Kidney (tissue), 14 donors: ENCODE measurements around the gene ATP12A. TPM values are rescaled to one million over a fixed set of nuclear protein-coding genes. Genes with fewer than 3 reads are reported as not detected.
A peak's percentile ranks its signal among the peaks of the same experiment; 100 is the strongest.

Experiments
- DNase-seq, 5 donors: peaks; one replicate each; pipeline ENCODE4 v3.0.0-alpha.2; 2013 to 2020
- FAIRE-seq: peaks from 2 replicates; lab custom pipeline; 2012; peaks lifted over from hg19 to GRCh38; lab: Jason Lieb, UNC
- H3K27ac ChIP-seq, 2 donors: one replicate each; pipeline ENCODE4 v1.7.0; 2013; ENCODE audit warnings: low read depth in 2 of 2, low read length in 2 of 2, inconsistent platforms in 1 of 2
- H3K27me3 ChIP-seq: one replicate; pipeline ENCODE4 v1.7.1; 2013; ENCODE audit warnings: low read length, inconsistent platforms; ENCODE audit not compliant: control insufficient read depth, insufficient read depth
- H3K36me3 ChIP-seq, 3 donors: one replicate each; pipeline versions ENCODE4 v1.7.0 to v1.7.1; 2013; ENCODE audit warnings: low read length in 3 of 3, control low read depth in 1 of 3, inconsistent platforms in 1 of 3; ENCODE audit not compliant: insufficient read depth in 3 of 3, control insufficient read depth in 2 of 3
- H3K4me1 ChIP-seq, 3 donors: one replicate each; pipeline versions ENCODE4 v1.7.0 to v1.7.1; 2013; ENCODE audit warnings: low read length in 3 of 3, inconsistent platforms in 1 of 3, low read depth in 1 of 3; ENCODE audit not compliant: control insufficient read depth in 2 of 3, insufficient read depth in 2 of 3
- H3K4me3 ChIP-seq, 3 donors: one replicate each; pipeline versions ENCODE4 v1.7.0 to v1.8.1; 2013; ENCODE audit warnings: low read length in 3 of 3, control low read depth in 1 of 3, inconsistent platforms in 1 of 3
- H3K9ac ChIP-seq, 3 donors: one replicate each; pipeline versions ENCODE4 v1.7.0 to v1.7.1; 2013; ENCODE audit warnings: low read length in 3 of 3, control low read depth in 1 of 3, inconsistent platforms in 1 of 3
- H3K9me3 ChIP-seq, 3 donors: one replicate each; pipeline versions ENCODE4 v1.7.0 to v1.7.1; 2013; ENCODE audit warnings: low read length in 3 of 3, control low read depth in 1 of 3, inconsistent platforms in 1 of 3; ENCODE audit not compliant: control insufficient read depth in 2 of 3, insufficient read depth in 1 of 3
- intact Hi-C: fragments of 100-400 bp; cut with DNase I; formaldehyde crosslinking; loops from one replicate; pipeline ENCODE4 v1.11.1; 2022
- polyA plus RNA-seq: library from polyadenylated mRNA; stranded (reverse); fragments of 350-450 nt; fragmentation: Illumina TruSeq; extraction: RNeasy Lipid Tissue Mini Kit (QIAGEN cat#74804); gene quantifications from one replicate; pipeline ENCODE4 v1.2.3, GENCODE V29; 2014; ENCODE audit warnings: low read depth, low replicate concordance; ENCODE audit not compliant: insufficient read depth
- total RNA-seq: library from RNA; stranded (reverse); fragmentation: NEBNext Ultra II Directional; extraction: Animal tissue kit (Norgen Biotek cat#: 25700); gene quantifications from one replicate; pipeline ENCODE4 v1.2.1, GENCODE V29; 2021
- TF ChIP-seq, protein P1 (sequence below): IDR thresholded peaks from 3 replicates; pipeline ENCODE4 v1.5.1; 2012; ENCODE audit warnings: mild to moderate bottlenecking, moderate library complexity, borderline replicate concordance; ENCODE audit not compliant: insufficient read depth; ENCODE audit errors: extremely low read depth
- donor health status: control.
- donor health status: control.
- donor health status: control.
- donor health status: control.
- donor health status: control.
- donor health status: DM: yes; HTN: yes; CAD: no.
- donor health status: Normal renal cell carcinoma (clear cell type).

The ATP12A gene
- total and polyA plus RNA-seq, 2 donors from 2014 or later: 0.22 to 6.5 TPM

DNA sequence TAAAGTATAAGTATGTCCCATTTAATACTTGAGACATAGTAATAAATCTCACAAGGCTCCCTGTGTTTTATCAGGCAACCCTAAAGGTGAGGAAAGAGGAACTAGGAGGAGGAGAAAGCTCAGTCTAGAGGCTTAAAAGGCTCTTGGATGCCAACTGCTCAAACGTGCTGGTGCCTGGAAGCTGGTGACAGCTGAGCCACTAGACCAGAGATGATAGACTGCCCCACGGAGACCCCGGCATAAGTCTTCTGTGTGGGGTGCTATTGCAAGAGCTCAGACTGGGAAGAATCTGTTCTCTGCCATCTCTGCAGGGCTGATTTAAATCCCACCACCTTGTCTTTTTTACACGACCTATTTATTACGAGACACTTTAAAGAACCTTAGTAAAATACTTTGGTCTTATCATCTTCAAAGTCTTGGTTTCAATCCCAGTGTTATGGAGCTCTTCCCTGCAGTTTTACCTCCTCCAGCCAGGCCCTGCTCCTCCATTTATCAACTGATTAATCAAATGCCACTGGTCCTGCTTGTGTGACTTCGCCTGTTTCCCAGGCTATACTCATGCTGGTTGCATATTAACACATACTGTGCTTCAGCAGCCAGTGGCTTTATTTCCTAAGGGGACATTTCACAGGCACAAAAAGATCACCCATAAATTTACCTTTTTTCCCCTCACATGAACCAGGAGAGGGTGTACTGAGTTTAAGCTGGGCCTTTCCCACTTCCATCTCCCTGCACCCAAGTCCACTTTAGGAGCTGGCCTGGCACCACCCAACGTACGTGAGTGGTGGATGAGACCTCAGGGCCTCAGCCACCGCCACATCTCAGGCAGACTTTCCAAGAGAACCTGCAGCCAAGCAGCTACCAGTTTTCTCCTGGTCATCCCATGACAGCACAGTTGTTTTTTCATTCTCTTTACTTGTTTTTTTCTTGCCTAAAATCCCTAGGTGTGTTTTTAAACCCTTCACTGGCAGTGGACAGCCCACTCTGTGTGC is 7.8 kb upstream of the ATP12A start:
- Histone ChIP-seq H3K4me1 (peaks cover 0 to 6% (median 0%) of the 10 kb centered on the region in 3 donors), H3K9ac (no peak overlapping the region), H3K27ac (peak overlapping the region in 1 of 2 donors; percentile 47), H3K27me3 (no peaks in the 10 kb centered on the region), H3K36me3 (no peaks in the 10 kb centered on the region), H3K9me3 (no peaks in the 10 kb centered on the region), H3K4me3 (no peak overlapping the region)
- peak in 4 of 5 donors; percentile 61 to 77 (median 72) for DNase-seq
- TF ChIP-seq, protein P1, sequence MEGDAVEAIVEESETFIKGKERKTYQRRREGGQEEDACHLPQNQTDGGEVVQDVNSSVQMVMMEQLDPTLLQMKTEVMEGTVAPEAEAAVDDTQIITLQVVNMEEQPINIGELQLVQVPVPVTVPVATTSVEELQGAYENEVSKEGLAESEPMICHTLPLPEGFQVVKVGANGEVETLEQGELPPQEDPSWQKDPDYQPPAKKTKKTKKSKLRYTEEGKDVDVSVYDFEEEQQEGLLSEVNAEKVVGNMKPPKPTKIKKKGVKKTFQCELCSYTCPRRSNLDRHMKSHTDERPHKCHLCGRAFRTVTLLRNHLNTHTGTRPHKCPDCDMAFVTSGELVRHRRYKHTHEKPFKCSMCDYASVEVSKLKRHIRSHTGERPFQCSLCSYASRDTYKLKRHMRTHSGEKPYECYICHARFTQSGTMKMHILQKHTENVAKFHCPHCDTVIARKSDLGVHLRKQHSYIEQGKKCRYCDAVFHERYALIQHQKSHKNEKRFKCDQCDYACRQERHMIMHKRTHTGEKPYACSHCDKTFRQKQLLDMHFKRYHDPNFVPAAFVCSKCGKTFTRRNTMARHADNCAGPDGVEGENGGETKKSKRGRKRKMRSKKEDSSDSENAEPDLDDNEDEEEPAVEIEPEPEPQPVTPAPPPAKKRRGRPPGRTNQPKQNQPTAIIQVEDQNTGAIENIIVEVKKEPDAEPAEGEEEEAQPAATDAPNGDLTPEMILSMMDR: no peak
- no peak for FAIRE-seq
- intact Hi-C loops: no loop called here

DNA sequence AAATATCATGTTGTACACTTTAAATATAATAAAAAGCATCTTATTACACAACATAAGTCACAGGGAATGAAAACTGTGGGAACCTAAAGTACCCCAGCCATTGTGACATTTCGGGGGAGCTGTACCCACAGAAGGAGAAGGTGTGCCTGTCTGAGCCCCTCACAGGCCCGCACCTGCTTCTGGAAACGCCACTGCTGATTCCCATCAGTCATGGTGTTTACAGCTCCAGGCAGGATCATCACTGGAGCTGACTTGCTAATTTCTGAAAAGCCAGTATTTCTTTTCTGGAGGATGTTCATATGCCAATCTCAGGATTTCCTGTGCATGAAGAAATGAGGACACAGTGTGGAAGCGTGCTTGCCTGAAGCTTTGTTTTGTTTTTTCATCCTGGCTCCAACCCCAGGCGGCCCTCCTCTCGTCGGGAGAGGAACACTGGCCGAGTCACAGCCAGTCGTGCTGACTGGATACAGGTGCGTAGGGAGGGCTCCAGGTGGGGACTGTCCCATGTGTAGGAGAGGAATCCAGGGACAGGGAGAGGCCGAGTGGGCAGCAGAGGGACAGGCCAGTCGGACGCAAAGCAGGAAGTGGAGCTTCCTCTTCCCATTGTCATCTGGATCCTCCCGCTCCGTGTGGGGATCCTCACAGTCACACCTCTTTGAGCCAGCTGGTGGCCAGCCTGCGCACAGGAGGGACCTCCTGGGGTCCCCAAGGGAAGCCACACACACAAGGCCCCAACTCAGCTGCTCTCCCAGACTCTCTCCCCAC is 4.2 kb upstream of the ATP12A start:
- Histone ChIP-seq H3K4me3 (no peak overlapping the region), H3K36me3 (no peaks in the 10 kb centered on the region), H3K9me3 (no peaks in the 10 kb centered on the region), H3K27me3 (no peaks in the 10 kb centered on the region), H3K27ac (no peak overlapping the region), H3K4me1 (peaks cover 0 to 11% (median 0%) of the 10 kb centered on the region in 3 donors), H3K9ac (no peak overlapping the region)
- DNase-seq (no peak), FAIRE-seq (no peak)
- intact Hi-C loops: no loop called here
- TF ChIP-seq, protein P1: no peak

DNA sequence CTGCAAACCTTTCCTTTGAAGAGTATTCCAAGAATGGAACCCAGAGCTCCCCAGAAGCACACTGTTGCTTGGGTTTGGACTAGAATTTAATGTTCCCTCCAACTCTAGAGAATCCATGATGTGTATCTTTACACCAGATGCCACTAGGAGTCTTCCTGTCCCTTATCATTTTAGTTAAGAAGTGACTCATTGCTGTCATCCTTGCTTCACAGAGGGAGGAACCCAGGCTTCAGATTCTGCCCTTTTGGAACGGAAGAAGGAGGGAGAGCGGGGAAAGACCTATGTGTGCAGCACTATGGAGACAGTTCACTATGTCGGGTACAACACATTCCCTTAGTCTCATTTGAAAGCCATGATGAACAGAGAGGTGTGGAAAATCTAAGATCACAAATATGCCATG is 2.1 kb upstream of the ATP12A start:
- Histone ChIP-seq H3K27me3 (peaks cover 3% of the 10 kb centered on the region), H3K4me3 (no peak overlapping the region), H3K4me1 (peaks cover 0 to 6% (median 3%) of the 10 kb centered on the region in 3 donors), H3K36me3 (no peaks in the 10 kb centered on the region), H3K9ac (no peak overlapping the region), H3K9me3 (no peaks in the 10 kb centered on the region), H3K27ac (no peak overlapping the region)
- no peak for FAIRE-seq
- DNase-seq: no peak
- intact Hi-C loops: no loop called here
- TF ChIP-seq, protein P1: no peak
